Suprapubic skin (tissue), 4 donors: Measurements from ENCODE around the gene GYPC.

ENCODE experiments used
- EP300 ChIP-seq: sonication (generic); formaldehyde crosslinking; IDR thresholded peaks from one replicate; pipeline ENCODE4 v1.6.1; 2017; ENCODE audit warnings: antibody characterized with exemption
- POLR2AphosphoS5 ChIP-seq, 3 donors: sonication (generic); formaldehyde crosslinking; IDR thresholded peaks; one replicate each; pipeline ENCODE4 v1.6.1; 2017; ENCODE audit warnings: antibody characterized with exemption in 3 of 3
- TF ChIP-seq, protein P1 (sequence below), 2 donors: fragments of 200-600 bp in 1 of 2; fragments of 450-650 bp in 1 of 2; sonication (generic) in 1 of 2; IDR thresholded peaks; one replicate each; pipeline ENCODE4 v1.5.1; 2016 to 2019; ENCODE audit warnings: antibody characterized with exemption in 2 of 2, mild to moderate bottlenecking in 1 of 2, moderate library complexity in 1 of 2

GRCh38 chr2:126620302-126620701 lies 35.7 kb upstream of the GYPC start:
- TF ChIP-seq EP300 (no peak), POLR2AphosphoS5 (IDR thresholded peaks at IDR 0.05) (no peak)
- TF ChIP-seq, protein P1, sequence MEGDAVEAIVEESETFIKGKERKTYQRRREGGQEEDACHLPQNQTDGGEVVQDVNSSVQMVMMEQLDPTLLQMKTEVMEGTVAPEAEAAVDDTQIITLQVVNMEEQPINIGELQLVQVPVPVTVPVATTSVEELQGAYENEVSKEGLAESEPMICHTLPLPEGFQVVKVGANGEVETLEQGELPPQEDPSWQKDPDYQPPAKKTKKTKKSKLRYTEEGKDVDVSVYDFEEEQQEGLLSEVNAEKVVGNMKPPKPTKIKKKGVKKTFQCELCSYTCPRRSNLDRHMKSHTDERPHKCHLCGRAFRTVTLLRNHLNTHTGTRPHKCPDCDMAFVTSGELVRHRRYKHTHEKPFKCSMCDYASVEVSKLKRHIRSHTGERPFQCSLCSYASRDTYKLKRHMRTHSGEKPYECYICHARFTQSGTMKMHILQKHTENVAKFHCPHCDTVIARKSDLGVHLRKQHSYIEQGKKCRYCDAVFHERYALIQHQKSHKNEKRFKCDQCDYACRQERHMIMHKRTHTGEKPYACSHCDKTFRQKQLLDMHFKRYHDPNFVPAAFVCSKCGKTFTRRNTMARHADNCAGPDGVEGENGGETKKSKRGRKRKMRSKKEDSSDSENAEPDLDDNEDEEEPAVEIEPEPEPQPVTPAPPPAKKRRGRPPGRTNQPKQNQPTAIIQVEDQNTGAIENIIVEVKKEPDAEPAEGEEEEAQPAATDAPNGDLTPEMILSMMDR (IDR thresholded peaks at IDR 0.05) = no peak
